Stimulated activated CD4-positive, alpha-beta T cell treated with anti-CD3 and anti-CD28 coated beads, Interleukin-1b, Interleukin-23, amount 100 ng/mL, for 24 hours (primary cell): ENCODE measurements around the gene PDCD1.

Experiments used
- DNase-seq, 4 experiments: peaks; one replicate each; pipeline ENCODE4 v3.0.0-alpha.2; 2020; ENCODE audit warnings: low read depth in 4 of 4, low spot score in 1 of 4

Gene PDCD1

GRCh38 chr2:241895712-241896641 is 37.3 kb upstream of the PDCD1 start:
- DNase-seq: no peak

GRCh38 chr2:241895427-241895711 is 36.7 kb upstream of the PDCD1 start:
- DNase-seq: no peak

- DNase-seq: no peak
These were observed 36.2 kb upstream of the PDCD1 start for GRCh38 chr2:241894681-241895426.

GRCh38 chr2:241894056-241894641 is 35.5 kb upstream of the PDCD1 start:
- no peak for DNase-seq

- DNase-seq: no peak
These were observed 34.6 kb upstream of the PDCD1 start for GRCh38 chr2:241893265-241893664.

- DNase-seq: no peak
These were observed 33.8 kb upstream of the PDCD1 start for GRCh38 chr2:241892299-241893137.

- DNase-seq: no peak
These were observed 33.2 kb upstream of the PDCD1 start for GRCh38 chr2:241891988-241892298.

- DNase-seq: no peak
These were observed 32.8 kb upstream of the PDCD1 start for GRCh38 chr2:241891315-241891987.

GRCh38 chr2:241890524-241891235 is 32.0 kb upstream of the PDCD1 start:
- no peak for DNase-seq

- DNase-seq: no peak
These were observed 29.9 kb upstream of the PDCD1 start for GRCh38 chr2:241888641-241889040.

GRCh38 chr2:241887806-241888522 is 29.3 kb upstream of the PDCD1 start:
- no peak for DNase-seq

- DNase-seq: no peak
These were observed 28.2 kb upstream of the PDCD1 start for GRCh38 chr2:241886840-241887447.

- DNase-seq: no peak
These were observed 27.4 kb upstream of the PDCD1 start for GRCh38 chr2:241885946-241886643.

GRCh38 chr2:241885291-241885945 is 26.7 kb upstream of the PDCD1 start:
- DNase-seq: no peak

GRCh38 chr2:241884951-241885290 is 26.2 kb upstream of the PDCD1 start:
- no peak for DNase-seq

- peak in 3 of 4 experiments; percentile 41 to 66 (median 58) for DNase-seq
These were observed 23.5 kb upstream of the PDCD1 start for GRCh38 chr2:241882091-241882625.

- no peak for DNase-seq
These were observed 21.8 kb upstream of the PDCD1 start for GRCh38 chr2:241880311-241881073.
